Keratinocyte (primary cell): Measurements from ENCODE around the gene RGCC.

ENCODE experiments used
- CTCF ChIP-seq, 3 experiments: IDR thresholded peaks in 1 of 3; conservative IDR thresholded peaks in 1 of 3; optimal IDR thresholded peaks in 1 of 3; 2 replicates in 2 of 3; 3 replicates in 1 of 3; pipeline versions ENCODE3 to v1.5.1; 2011; ENCODE audit warnings: low read length in 3 of 3, mild to moderate bottlenecking in 3 of 3, moderate library complexity in 2 of 3, control low read depth in 1 of 3, inconsistent platforms in 1 of 3; ENCODE audit not compliant: insufficient read depth in 2 of 3; ENCODE audit errors: extremely low read depth in 1 of 3
- EZH2 ChIP-seq: IDR thresholded peaks from one replicate; pipeline ENCODE4 v1.6.1; 2012; ENCODE audit warnings: inconsistent platforms, mild to moderate bottlenecking, low read length, moderate library complexity

GRCh38 chr13:41470196-41470595, 12.8 kb downstream of the RGCC start:
- TF ChIP-seq CTCF (optimal IDR thresholded peaks at IDR 0.05 in 1 of 3, IDR thresholded peaks at IDR 0.05 in 1 of 3, conservative IDR thresholded peaks at IDR 0.05 in 1 of 3; ENCODE audit: extremely low read depth in 1 of 3, insufficient read depth in 2 of 3, low read length in 3 of 3) (no peak), EZH2 (no peak)
